ENCODE data around the gene TREML2. TPM values are rescaled to one million over a fixed set of nuclear protein-coding genes. Genes with fewer than 3 reads are reported as not detected.

The TREML2 gene
- total RNA-seq, 1 experiment from 2014 or later, result not detected

DNA sequence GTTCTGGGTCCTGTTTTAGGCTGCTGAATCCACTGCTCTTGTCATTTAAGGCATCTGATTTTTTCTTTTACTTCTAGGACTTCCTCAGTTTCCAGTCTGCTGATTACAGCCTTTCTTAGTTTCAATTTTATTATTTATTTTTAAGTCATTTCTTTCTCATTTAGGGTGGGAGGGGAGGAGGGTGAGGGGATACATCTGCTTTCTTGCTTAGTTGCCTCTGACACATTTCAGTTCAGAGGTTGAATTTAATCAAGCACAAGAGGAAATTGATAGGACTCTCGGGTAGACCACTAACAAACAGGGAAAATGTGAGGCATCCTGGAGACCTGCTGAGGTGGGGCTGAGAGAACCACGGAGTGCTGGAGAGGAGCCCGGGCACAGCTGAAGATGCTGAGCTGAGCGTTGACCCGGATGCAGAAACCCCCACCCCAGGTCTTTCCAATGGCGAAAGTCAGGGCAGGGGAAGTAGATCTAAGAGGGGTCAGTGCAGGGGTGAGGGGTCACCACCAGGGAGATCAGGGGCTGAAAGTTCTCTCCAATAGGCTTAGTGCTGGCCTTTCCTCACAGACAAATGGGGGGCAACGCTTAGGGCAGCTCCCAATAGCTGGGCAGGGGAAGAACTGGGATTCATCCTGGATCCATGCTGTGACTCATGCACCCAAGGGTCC is 7.6 kb upstream of the TREML2 start:
- ChIA-PET CTCF (no interaction called here), POLR2A (no interaction called here), RAD21 (ENCODE audit: low non-redundant PET in 1 of 2, low total read pairs in 2 of 2, uncharacterized antibody in 2 of 2, unreplicated experiment in 2 of 2) (no interaction called here)
- no peaks in the 10 kb centered on the region for H3K79me2 ChIP-seq (ENCODE audit: insufficient read depth, low read length)
- no peaks in the 10 kb centered on the region for H3K9me2 ChIP-seq (ENCODE audit: insufficient read depth)
- no TSS peak for BruUV-seq (replicated peaks)
- H3K36me3 ChIP-seq (ENCODE audit: control insufficient read depth in 1 of 2, insufficient read depth in 2 of 2, low read length in 2 of 2), result no peaks in the 10 kb centered on the region
- H3K9me3 ChIP-seq (ENCODE audit: control insufficient read depth in 1 of 2, insufficient read depth in 1 of 2, low read depth in 1 of 2, low read length in 2 of 2), result no peaks in the 10 kb centered on the region
- no peak overlapping the region for H3K4me2 ChIP-seq (ENCODE audit: low read length)
- DNase-seq (ENCODE audit: low read depth, low spot score) (no peak), ATAC-seq (no peak)
- H3K4me3 ChIP-seq (replicated peaks in 1 of 2; ENCODE audit: low read depth in 1 of 2, low read length in 2 of 2), result no peak overlapping the region
- no peak overlapping the region for H2AFZ ChIP-seq (ENCODE audit: low read depth, low read length, poor library complexity, severe bottlenecking)
- no peak overlapping the region for H3K9ac ChIP-seq (ENCODE audit: low read length)
- TF ChIP-seq SRF (IDR thresholded peaks at IDR 0.05; ENCODE audit: low read depth) (no peak), ELF1 (IDR thresholded peaks at IDR 0.05; ENCODE audit: borderline replicate concordance, low read depth) (no peak), EZH2phosphoT487 (IDR thresholded peaks at IDR 0.05; ENCODE audit: borderline replicate concordance) (no peak), CBX3 (IDR thresholded peaks at IDR 0.05; ENCODE audit: low read depth) (no peak), YY1 (IDR thresholded peaks at IDR 0.05; ENCODE audit: extremely low read depth, insufficient replicate concordance, low read depth, low read length) (no peak), POLR2A (IDR thresholded peaks at IDR 0.05; ENCODE audit: borderline replicate concordance, extremely low read depth, insufficient read depth, insufficient read length) (no peak), POLR2AphosphoS5 (IDR thresholded peaks at IDR 0.05; ENCODE audit: low read depth, low read length) (no peak), CTCF (IDR thresholded peaks at IDR 0.05 in 2 of 3, conservative IDR thresholded peaks at IDR 0.05 in 1 of 3; ENCODE audit: borderline replicate concordance in 1 of 3, insufficient read depth in 1 of 3, low read depth in 2 of 3, low read length in 2 of 3) (no peak), FOSL1 (IDR thresholded peaks at IDR 0.05; ENCODE audit: low read depth) (no peak), JUND (IDR thresholded peaks at IDR 0.05) (no peak), SP1 (IDR thresholded peaks at IDR 0.05; ENCODE audit: low read depth) (no peak), EGR1 (IDR thresholded peaks at IDR 0.05; ENCODE audit: low read depth) (no peak), SIN3A (IDR thresholded peaks at IDR 0.05; ENCODE audit: low read depth) (no peak)
- H3K27me3 ChIP-seq (ENCODE audit: insufficient read depth, low read length), result 0 out of 2 replicates have a peak, but pooled peaks cover 5% of the 10 kb centered on the region
- no peaks in the 10 kb centered on the region for H3K4me1 ChIP-seq (ENCODE audit: control insufficient read depth in 1 of 2, insufficient read depth in 2 of 2, low read length in 2 of 2)
- H4K20me1 ChIP-seq (ENCODE audit: insufficient read depth), result no peaks in the 10 kb centered on the region
- no peak overlapping the region for H3K27ac ChIP-seq (ENCODE audit: low read depth, low read length)
- intact Hi-C loops (cut with micrococcal nuclease), result no loop called here
